Esophagus muscularis mucosa (tissue), 3 donors: ENCODE data around the gene RFXAP.

Experiments
- POLR2A ChIP-seq: fragments of 450-650 bp; IDR thresholded peaks from one replicate; pipeline ENCODE4 v1.6.1; 2017; ENCODE audit warnings: antibody characterized with exemption, moderate library complexity, mild to moderate bottlenecking, low read depth
- POLR2AphosphoS5 ChIP-seq, 2 donors: sonication (generic); formaldehyde crosslinking; IDR thresholded peaks; one replicate each; pipeline ENCODE4 v1.6.1; 2017; ENCODE audit warnings: antibody characterized with exemption in 2 of 2
- TF ChIP-seq, protein P1 (sequence below), 3 experiments: fragments of 200-600 bp in 2 of 3; fragments of 450-650 bp in 1 of 3; sonication (generic) in 2 of 3; IDR thresholded peaks; one replicate each; pipeline ENCODE4 v1.5.1; 2017 to 2019; ENCODE audit warnings: antibody characterized with exemption in 3 of 3, mild to moderate bottlenecking in 2 of 3, moderate library complexity in 1 of 3

DNA sequence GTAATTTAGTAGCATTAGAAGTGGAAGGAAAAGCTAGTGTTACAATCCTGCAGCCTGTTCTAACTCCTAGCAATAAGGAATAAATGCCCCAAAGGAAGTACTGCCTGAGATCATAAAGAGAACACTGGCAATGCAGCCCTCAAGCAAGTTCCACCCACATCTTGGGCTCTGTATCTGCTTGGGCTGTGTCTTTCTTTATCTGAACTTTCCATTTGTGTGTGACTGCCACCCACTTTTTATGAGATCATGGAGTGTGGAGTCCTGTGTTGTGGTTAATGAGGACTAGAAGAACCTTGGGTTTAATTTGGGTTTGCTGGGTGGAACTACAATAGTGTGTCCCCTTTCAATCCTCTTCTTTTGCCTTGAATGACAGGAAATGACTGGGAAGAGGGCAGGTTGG is 38.2 kb downstream of the RFXAP start:
- TF ChIP-seq, protein P1, sequence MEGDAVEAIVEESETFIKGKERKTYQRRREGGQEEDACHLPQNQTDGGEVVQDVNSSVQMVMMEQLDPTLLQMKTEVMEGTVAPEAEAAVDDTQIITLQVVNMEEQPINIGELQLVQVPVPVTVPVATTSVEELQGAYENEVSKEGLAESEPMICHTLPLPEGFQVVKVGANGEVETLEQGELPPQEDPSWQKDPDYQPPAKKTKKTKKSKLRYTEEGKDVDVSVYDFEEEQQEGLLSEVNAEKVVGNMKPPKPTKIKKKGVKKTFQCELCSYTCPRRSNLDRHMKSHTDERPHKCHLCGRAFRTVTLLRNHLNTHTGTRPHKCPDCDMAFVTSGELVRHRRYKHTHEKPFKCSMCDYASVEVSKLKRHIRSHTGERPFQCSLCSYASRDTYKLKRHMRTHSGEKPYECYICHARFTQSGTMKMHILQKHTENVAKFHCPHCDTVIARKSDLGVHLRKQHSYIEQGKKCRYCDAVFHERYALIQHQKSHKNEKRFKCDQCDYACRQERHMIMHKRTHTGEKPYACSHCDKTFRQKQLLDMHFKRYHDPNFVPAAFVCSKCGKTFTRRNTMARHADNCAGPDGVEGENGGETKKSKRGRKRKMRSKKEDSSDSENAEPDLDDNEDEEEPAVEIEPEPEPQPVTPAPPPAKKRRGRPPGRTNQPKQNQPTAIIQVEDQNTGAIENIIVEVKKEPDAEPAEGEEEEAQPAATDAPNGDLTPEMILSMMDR (IDR thresholded peaks at IDR 0.05) = no peak
- TF ChIP-seq POLR2A (no peak), POLR2AphosphoS5 (IDR thresholded peaks at IDR 0.05) (no peak)
